Breast epithelium (tissue), 4 donors: Measurements from ENCODE around the gene KRT36. TPM values are rescaled to one million over a fixed set of nuclear protein-coding genes. Genes with fewer than 3 reads are reported as not detected.

ENCODE experiments used
- DNase-seq, 2 donors: peaks; one replicate each; pipeline ENCODE4 v3.0.0-alpha.2; 2019; ENCODE audit warnings: low spot score in 2 of 2
- H3K27ac ChIP-seq, 2 donors: fragments of 200-600 bp; sonication (generic) in 1 of 2; one replicate each; pipeline ENCODE4 v1.5.1; 2016 to 2019; ENCODE audit warnings: mild to moderate bottlenecking in 1 of 2
- H3K27me3 ChIP-seq, 2 donors: fragments of 200-600 bp; sonication (generic) in 1 of 2; one replicate each; pipeline versions ENCODE4 v1.5.1 to v1.6.0; 2017 to 2019; ENCODE audit warnings: control low read depth in 1 of 2, mild to moderate bottlenecking in 1 of 2
- H3K36me3 ChIP-seq: fragments of 200-600 bp; one replicate; pipeline ENCODE4 v1.5.1; 2019
- H3K4me1 ChIP-seq, 2 donors: fragments of 200-600 bp; sonication (generic); one replicate each; pipeline ENCODE4 v1.5.1; 2016 to 2019; ENCODE audit warnings: control low read depth in 1 of 2
- H3K4me3 ChIP-seq, 3 donors: fragments of 200-600 bp; sonication (generic); 1 replicate in 2 of 3; 2 replicates in 1 of 3; pipeline ENCODE4 v1.5.1; 2016 to 2019; ENCODE audit warnings: mild to moderate bottlenecking in 3 of 3, moderate library complexity in 2 of 3
- H3K9me3 ChIP-seq, 2 donors: fragments of 200-600 bp; sonication (generic) in 1 of 2; one replicate each; pipeline ENCODE4 v1.5.1; 2016 to 2019; ENCODE audit warnings: control low read depth in 1 of 2
- CTCF ChIP-seq, 3 donors: fragments of 450-650 bp; IDR thresholded peaks; one replicate each; pipeline ENCODE4 v1.5.1; 2016 to 2017; ENCODE audit warnings: antibody characterized with exemption in 3 of 3, mild to moderate bottlenecking in 3 of 3, moderate library complexity in 3 of 3
- POLR2A ChIP-seq: fragments of 450-650 bp; IDR thresholded peaks from one replicate; pipeline ENCODE4 v1.6.1; 2016; ENCODE audit warnings: antibody characterized with exemption, mild to moderate bottlenecking, moderate library complexity
- POLR2AphosphoS5 ChIP-seq, 3 donors: sonication (generic); formaldehyde crosslinking; IDR thresholded peaks; one replicate each; pipeline ENCODE4 v1.6.1; 2017; ENCODE audit warnings: antibody characterized with exemption in 3 of 3
- intact Hi-C: fragments of 100-400 bp; cut with DNase I; formaldehyde crosslinking; loops from one replicate; pipeline ENCODE4 v1.15.1; 2023; ENCODE audit warnings: low total_unique reads
- total RNA-seq, 3 donors: library from RNA; depleted of rRNA; stranded (reverse); fragments of >200 nt; gene quantifications; one replicate each; pipeline ENCODE4 v1.1.0, GENCODE V29; 2016

Gene KRT36
- total RNA-seq, 3 donors from 2014 or later, result not detected

GRCh38 chr17:41481036-41481435 is 8.7 kb downstream of the KRT36 start, which contains the start of gene KRT35:
Gene KRT35, minus strand, starts transcription at chr17:41481151. Its CDS starts 54 bp downstream, at chr17:41481097.
- Histone ChIP-seq H3K4me1 (no peaks in the 10 kb centered on the region), H3K9me3 (no peaks in the 10 kb centered on the region), H3K27ac (no peak within 1 kb of the TSS), H3K36me3 (no peaks in the 10 kb centered on the region), H3K4me3 (no peak within 1 kb of the TSS), H3K27me3 (no peaks in the 10 kb centered on the region)
- DNase-seq, result no peak
- intact Hi-C loops, result no loop called here
- TF ChIP-seq POLR2AphosphoS5 (IDR thresholded peaks at IDR 0.05) (no peak), POLR2A (no peak), CTCF (IDR thresholded peaks at IDR 0.05) (no peak)

GRCh38 chr17:41480581-41480980 is 9.1 kb downstream of the KRT36 start:
- H3K9me3 ChIP-seq, result no peaks in the 10 kb centered on the region
- no peak for DNase-seq
- no peak overlapping the region for H3K4me3 ChIP-seq
- H3K27ac ChIP-seq, result no peak overlapping the region
- H3K4me1 ChIP-seq, result no peaks in the 10 kb centered on the region
- no peaks in the 10 kb centered on the region for H3K36me3 ChIP-seq
- no peak for TF ChIP-seq POLR2A
- TF ChIP-seq POLR2AphosphoS5 (IDR thresholded peaks at IDR 0.05), result no peak
- no peak for TF ChIP-seq CTCF (IDR thresholded peaks at IDR 0.05)
- intact Hi-C loops, result no loop called here
- H3K27me3 ChIP-seq, result no peaks in the 10 kb centered on the region

- H3K36me3 ChIP-seq, result no peaks in the 10 kb centered on the region
These were observed 9.6 kb downstream of the KRT36 start for GRCh38 chr17:41480136-41480535.

GRCh38 chr17:41478237-41478636 is 11.5 kb downstream of the KRT36 start:
- TF ChIP-seq CTCF (IDR thresholded peaks at IDR 0.05) (no peak), POLR2A (no peak), POLR2AphosphoS5 (IDR thresholded peaks at IDR 0.05) (no peak)

More at GRCh38 chr17:41480136-41480535, 9.6 kb downstream of the KRT36 start:
- Histone ChIP-seq H3K27me3 (no peaks in the 10 kb centered on the region), H3K4me1 (no peaks in the 10 kb centered on the region), H3K4me3 (no peak overlapping the region), H3K27ac (no peak overlapping the region), H3K9me3 (no peaks in the 10 kb centered on the region)
- TF ChIP-seq POLR2AphosphoS5 (IDR thresholded peaks at IDR 0.05) (no peak), CTCF (IDR thresholded peaks at IDR 0.05) (no peak), POLR2A (no peak)
- intact Hi-C loops, result no loop called here
- no peak for DNase-seq

GRCh38 chr17:41476866-41477815 is 12.6 kb downstream of the KRT36 start:
- no peak overlapping the region for H3K27ac ChIP-seq

More at GRCh38 chr17:41478237-41478636, 11.5 kb downstream of the KRT36 start:
- DNase-seq, result no peak
- intact Hi-C loops, result no loop called here
- Histone ChIP-seq H3K27ac (no peak overlapping the region), H3K4me1 (no peaks in the 10 kb centered on the region), H3K9me3 (no peaks in the 10 kb centered on the region), H3K4me3 (no peak overlapping the region), H3K36me3 (no peaks in the 10 kb centered on the region), H3K27me3 (no peaks in the 10 kb centered on the region)

More at GRCh38 chr17:41476866-41477815, 12.6 kb downstream of the KRT36 start:
- DNase-seq, result no peak
- Histone ChIP-seq H3K4me1 (no peaks in the 10 kb centered on the region), H3K27me3 (no peaks in the 10 kb centered on the region), H3K4me3 (no peak overlapping the region), H3K9me3 (peaks cover under 1 to 3% of the 10 kb centered on the region in 2 donors), H3K36me3 (no peaks in the 10 kb centered on the region)
- intact Hi-C loops, result no loop called here
- TF ChIP-seq POLR2A (no peak), POLR2AphosphoS5 (IDR thresholded peaks at IDR 0.05) (no peak), CTCF (IDR thresholded peaks at IDR 0.05) (no peak)
